Measurements from ENCODE around the gene ALAD. TPM values are rescaled to one million over a fixed set of nuclear protein-coding genes. Genes with fewer than 3 reads are reported as not detected.

ALAD gene
- total and polyA plus RNA-seq, 9 of the 15 experiments (the other 6 are each of a cell fraction or from before 2014, with no cell fraction given), result 1.3 to 12.7 (median 6.8) TPM

DNA sequence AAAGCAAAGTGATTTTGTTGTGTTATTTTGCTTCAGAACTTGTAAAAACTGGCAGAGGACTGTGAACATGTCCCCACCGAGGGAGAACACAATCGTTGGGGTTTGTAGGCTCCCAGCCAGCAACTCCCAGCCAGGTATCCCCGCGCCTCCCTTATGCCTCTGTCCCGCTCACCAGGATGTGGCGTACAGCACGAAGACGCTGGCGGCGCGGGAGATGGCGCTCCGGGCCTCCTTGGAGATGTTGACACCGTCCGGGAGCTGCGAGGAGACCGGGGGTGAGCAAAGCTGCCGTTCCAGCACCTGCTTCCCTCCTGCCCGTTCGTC lies 8.8 kb upstream of the ALAD start (continued):
- TF ChIP-seq, protein P1, sequence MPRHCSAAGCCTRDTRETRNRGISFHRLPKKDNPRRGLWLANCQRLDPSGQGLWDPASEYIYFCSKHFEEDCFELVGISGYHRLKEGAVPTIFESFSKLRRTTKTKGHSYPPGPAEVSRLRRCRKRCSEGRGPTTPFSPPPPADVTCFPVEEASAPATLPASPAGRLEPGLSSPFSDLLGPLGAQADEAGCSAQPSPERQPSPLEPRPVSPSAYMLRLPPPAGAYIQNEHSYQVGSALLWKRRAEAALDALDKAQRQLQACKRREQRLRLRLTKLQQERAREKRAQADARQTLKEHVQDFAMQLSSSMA (CRISPR knock-in tag; IDR thresholded peaks at IDR 0.05), result no peak
- TF ChIP-seq, protein P2, sequence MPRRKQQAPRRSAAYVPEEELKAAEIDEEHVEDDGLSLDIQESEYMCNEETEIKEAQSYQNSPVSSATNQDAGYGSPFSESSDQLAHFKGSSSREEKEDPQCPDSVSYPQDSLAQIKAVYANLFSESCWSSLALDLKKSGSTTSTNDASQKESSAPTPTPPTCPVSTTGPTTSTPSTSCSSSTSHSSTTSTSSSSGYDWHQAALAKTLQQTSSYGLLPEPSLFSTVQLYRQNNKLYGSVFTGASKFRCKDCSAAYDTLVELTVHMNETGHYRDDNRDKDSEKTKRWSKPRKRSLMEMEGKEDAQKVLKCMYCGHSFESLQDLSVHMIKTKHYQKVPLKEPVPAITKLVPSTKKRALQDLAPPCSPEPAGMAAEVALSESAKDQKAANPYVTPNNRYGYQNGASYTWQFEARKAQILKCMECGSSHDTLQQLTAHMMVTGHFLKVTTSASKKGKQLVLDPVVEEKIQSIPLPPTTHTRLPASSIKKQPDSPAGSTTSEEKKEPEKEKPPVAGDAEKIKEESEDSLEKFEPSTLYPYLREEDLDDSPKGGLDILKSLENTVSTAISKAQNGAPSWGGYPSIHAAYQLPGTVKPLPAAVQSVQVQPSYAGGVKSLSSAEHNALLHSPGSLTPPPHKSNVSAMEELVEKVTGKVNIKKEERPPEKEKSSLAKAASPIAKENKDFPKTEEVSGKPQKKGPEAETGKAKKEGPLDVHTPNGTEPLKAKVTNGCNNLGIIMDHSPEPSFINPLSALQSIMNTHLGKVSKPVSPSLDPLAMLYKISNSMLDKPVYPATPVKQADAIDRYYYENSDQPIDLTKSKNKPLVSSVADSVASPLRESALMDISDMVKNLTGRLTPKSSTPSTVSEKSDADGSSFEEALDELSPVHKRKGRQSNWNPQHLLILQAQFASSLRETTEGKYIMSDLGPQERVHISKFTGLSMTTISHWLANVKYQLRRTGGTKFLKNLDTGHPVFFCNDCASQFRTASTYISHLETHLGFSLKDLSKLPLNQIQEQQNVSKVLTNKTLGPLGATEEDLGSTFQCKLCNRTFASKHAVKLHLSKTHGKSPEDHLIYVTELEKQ (CRISPR knock-in tag; IDR thresholded peaks at IDR 0.05), result no peak
- TF ChIP-seq MXI1 (IDR thresholded peaks at IDR 0.05; ENCODE audit: low read depth, low read length) (no peak), ZNF589 (CRISPR knock-in tag; IDR thresholded peaks at IDR 0.05; ENCODE audit: low read depth) (no peak), MYNN (IDR thresholded peaks at IDR 0.05) (no peak), MYNN (CRISPR knock-in tag; IDR thresholded peaks at IDR 0.05) (no peak), LCOR (CRISPR knock-in tag; IDR thresholded peaks at IDR 0.05) (0 out of 2 replicates have a peak, but pooled peaks have one; percentile 7), TBL1XR1 (IDR thresholded peaks at IDR 0.05; ENCODE audit: low read length in 2 of 2) (no peak), ZNF232 (CRISPR knock-in tag; IDR thresholded peaks at IDR 0.05) (peak; percentile 65; the same call in 1 of the 2 replicates), MBD2 (IDR thresholded peaks at IDR 0.05; ENCODE audit: borderline replicate concordance, low read depth) (no peak), NFIC (IDR thresholded peaks at IDR 0.05) (no peak), RBM22 (IDR thresholded peaks at IDR 0.05; ENCODE audit: low read depth, low read length, poor library complexity, severe bottlenecking) (no peak), NCOR1 (IDR thresholded peaks at IDR 0.05) (no peak), TAF9B (IDR thresholded peaks at IDR 0.05; ENCODE audit: partially characterized antibody) (no peak), GABPB2 (CRISPR knock-in tag; conservative IDR thresholded peaks at IDR 0.05) (no peak), C11orf30 (IDR thresholded peaks at IDR 0.05; ENCODE audit: low read depth) (no peak), SETDB1 (IDR thresholded peaks at IDR 0.05; ENCODE audit: low read length) (no peak), ETV6 (IDR thresholded peaks at IDR 0.05; ENCODE audit: borderline replicate concordance in 1 of 2, low read depth in 2 of 2, low read length in 1 of 2) (no peak), ETV6 (CRISPR knock-in tag; IDR thresholded peaks at IDR 0.05; ENCODE audit: borderline replicate concordance) (peak; percentile 32; the same call in 1 of the 2 replicates)
- TF ChIP-seq, protein P3, sequence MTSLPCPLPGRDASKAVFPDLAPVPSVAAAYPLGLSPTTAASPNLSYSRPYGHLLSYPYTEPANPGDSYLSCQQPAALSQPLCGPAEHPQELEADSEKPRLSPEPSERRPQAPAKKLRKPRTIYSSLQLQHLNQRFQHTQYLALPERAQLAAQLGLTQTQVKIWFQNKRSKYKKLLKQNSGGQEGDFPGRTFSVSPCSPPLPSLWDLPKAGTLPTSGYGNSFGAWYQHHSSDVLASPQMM (CRISPR knock-in tag; IDR thresholded peaks at IDR 0.05), result no peak
- TF ChIP-seq, protein P4, sequence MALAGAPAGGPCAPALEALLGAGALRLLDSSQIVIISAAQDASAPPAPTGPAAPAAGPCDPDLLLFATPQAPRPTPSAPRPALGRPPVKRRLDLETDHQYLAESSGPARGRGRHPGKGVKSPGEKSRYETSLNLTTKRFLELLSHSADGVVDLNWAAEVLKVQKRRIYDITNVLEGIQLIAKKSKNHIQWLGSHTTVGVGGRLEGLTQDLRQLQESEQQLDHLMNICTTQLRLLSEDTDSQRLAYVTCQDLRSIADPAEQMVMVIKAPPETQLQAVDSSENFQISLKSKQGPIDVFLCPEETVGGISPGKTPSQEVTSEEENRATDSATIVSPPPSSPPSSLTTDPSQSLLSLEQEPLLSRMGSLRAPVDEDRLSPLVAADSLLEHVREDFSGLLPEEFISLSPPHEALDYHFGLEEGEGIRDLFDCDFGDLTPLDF (CRISPR knock-in tag; IDR thresholded peaks at IDR 0.05), result no peak
- TF ChIP-seq, protein P5, sequence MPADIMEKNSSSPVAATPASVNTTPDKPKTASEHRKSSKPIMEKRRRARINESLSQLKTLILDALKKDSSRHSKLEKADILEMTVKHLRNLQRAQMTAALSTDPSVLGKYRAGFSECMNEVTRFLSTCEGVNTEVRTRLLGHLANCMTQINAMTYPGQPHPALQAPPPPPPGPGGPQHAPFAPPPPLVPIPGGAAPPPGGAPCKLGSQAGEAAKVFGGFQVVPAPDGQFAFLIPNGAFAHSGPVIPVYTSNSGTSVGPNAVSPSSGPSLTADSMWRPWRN (IDR thresholded peaks at IDR 0.05; ENCODE audit: low read depth), result no peak
